Measurements from ENCODE around the gene BTBD19. TPM values are rescaled to one million over a fixed set of nuclear protein-coding genes. Genes with fewer than 3 reads are reported as not detected.
A peak's percentile ranks its signal among the peaks of the same experiment; 100 is the strongest.

The BTBD19 gene
- total and polyA plus RNA-seq, 2 of the 8 experiments (the other 6 are each of a cell fraction or from before 2014, with no cell fraction given): 1.1 TPM

DNA sequence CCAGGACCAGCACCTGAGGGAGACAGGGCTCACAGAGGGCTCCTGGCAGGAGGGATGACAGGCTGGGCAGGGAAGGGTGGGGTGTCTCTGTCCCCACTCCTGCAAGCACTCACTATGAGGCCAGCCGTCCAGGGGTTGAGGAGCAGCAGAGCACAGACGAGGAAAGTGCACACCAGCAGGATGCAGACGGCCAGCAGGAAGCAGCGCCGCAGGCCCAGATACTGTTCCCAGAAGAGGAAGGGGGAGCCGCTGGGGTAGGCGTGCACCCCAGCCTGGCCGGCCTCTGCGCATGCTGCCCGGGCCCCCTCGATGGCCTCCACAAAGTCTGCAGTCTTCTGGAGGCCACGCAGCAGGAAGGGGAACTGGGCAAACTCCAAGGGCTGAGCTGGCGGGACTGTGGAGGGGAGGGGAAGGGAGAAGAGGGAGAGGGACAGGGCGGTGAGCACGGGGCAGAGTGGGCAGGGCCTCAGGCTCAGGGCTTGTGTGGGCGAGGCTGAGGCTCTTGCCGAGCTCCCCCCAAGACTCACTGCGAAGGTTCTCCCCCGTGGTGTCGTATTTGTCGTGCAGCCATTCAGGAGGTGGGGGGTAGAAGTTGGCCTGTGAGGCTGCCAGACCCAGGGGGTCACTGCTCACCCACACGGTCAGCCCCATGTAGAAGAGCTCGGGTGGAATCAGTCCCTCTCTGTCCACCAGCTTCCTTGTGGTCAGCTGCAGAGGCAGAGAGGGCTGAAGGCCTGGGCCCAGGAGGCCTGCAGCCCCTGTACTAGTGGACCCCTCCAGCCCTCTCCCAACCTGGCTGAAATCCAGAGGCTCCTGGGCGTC is 18.3 kb downstream of the BTBD19 start:
- no peak overlapping the region for H2AK5ac ChIP-seq (ENCODE audit: low read depth, low read length)
- H4K8ac ChIP-seq (ENCODE audit: extremely low read depth, insufficient read depth, low read length): peak overlapping the region; percentile 68; the same call in 1 of the 2 replicates
- no peak overlapping the region for H2AFZ ChIP-seq (ENCODE audit: low read length)
- H3K56ac ChIP-seq (replicated peaks; ENCODE audit: insufficient read length, low read depth, low read length): no peak overlapping the region
- no peak overlapping the region for H3K23ac ChIP-seq (ENCODE audit: insufficient read length)
- no peak overlapping the region for H3K14ac ChIP-seq (ENCODE audit: insufficient read length)
- POLR2A ChIA-PET (ENCODE audit: partially characterized antibody): interaction anchor here (0.8 to 16.6 kb wide), 14 partner anchors 6 to 514 kb away, joined by 3 to 547 read pairs (median 4); partner anchors contain the start of genes BTBD19, DYNLT4, HPDL and MUTYH
- H3K79me1 ChIP-seq (ENCODE audit: low read depth, low read length): no peaks in the 10 kb centered on the region
- no peak overlapping the region for H3K4me3 ChIP-seq (ENCODE audit: extremely low read depth in 1 of 4, insufficient read depth in 2 of 4, low read depth in 3 of 4, low read length in 4 of 4)
- H2BK15ac ChIP-seq (ENCODE audit: low read length): peak overlapping the region; percentile 92; the same call in 1 of the 2 replicates
- H3K4me1 ChIP-seq (replicated peaks in 1 of 4; ENCODE audit: control insufficient read depth in 3 of 4, insufficient read depth in 4 of 4, low read length in 3 of 4): peaks cover 0 to 9% (median 2%) of the 10 kb centered on the region in 4 experiments; a peak in 6 of 7 replicates
- H3K27me3 ChIP-seq (replicated peaks in 1 of 4; ENCODE audit: control insufficient read depth in 3 of 4, extremely low read depth in 1 of 4, insufficient read depth in 3 of 4, low read length in 3 of 4): no peaks in the 10 kb centered on the region
- peak overlapping the region; percentile 7; the same call in 1 of the 2 replicates for H2BK12ac ChIP-seq (ENCODE audit: low read depth, low read length)
- peak overlapping the region; percentile 32; the same call in 1 of the 2 replicates for H2BK20ac ChIP-seq (ENCODE audit: low read length)
- no peak overlapping the region for H3K4me2 ChIP-seq (ENCODE audit: insufficient read depth in 1 of 2, low read depth in 2 of 2, low read length in 2 of 2)
- no peak overlapping the region for H3K9ac ChIP-seq (replicated peaks in 1 of 4; ENCODE audit: extremely low read depth in 1 of 4, low read depth in 3 of 4, low read length in 3 of 4)
- no peak overlapping the region for H3K18ac ChIP-seq (ENCODE audit: extremely low read depth, low read length)
- H4K20me1 ChIP-seq (replicated peaks in 1 of 2; ENCODE audit: control insufficient read depth in 1 of 2, insufficient read depth in 2 of 2, low read length in 2 of 2): no peaks in the 10 kb centered on the region
- DNase-seq (ENCODE audit: low read depth in 1 of 2, low spot score in 2 of 2): no peak
- peak overlapping the region; percentile 81 for H4K91ac ChIP-seq (replicated peaks; ENCODE audit: insufficient read length, low read length)
- H3K27ac ChIP-seq (ENCODE audit: low read depth, low read length): no peak overlapping the region
- no peaks in the 10 kb centered on the region for H3K36me3 ChIP-seq (ENCODE audit: control insufficient read depth in 2 of 4, insufficient read depth in 4 of 4, low read length in 3 of 4)
- H2BK120ac ChIP-seq (replicated peaks; ENCODE audit: low read depth, low read length): no peak overlapping the region
- CTCF ChIA-PET (ENCODE audit: partially characterized antibody): interaction anchor here (0.8 to 5.9 kb wide), 18 partner anchors 9 to 522 kb away, joined by 3 to 36 read pairs (median 5); partner anchors contain the start of genes BEST4, BTBD19, DYNLT4 and HECTD3
- H3K9me3 ChIP-seq (ENCODE audit: insufficient read depth in 2 of 2, low read depth in 1 of 2, low read length in 1 of 2): no peaks in the 10 kb centered on the region
- no peaks in the 10 kb centered on the region for H3K23me2 ChIP-seq (ENCODE audit: low read depth, low read length)
- FAIRE-seq: no peak
- peak overlapping the region; percentile 44; the same call in 1 of the 2 replicates for H2BK5ac ChIP-seq (ENCODE audit: low read depth, low read length)
- TF ChIP-seq CHD1 (IDR thresholded peaks at IDR 0.05; ENCODE audit: low read depth, low read length) (no peak), SIN3A (conservative IDR thresholded peaks at IDR 0.05 in 1 of 2, IDR thresholded peaks at IDR 0.05 in 1 of 2; ENCODE audit: low read depth in 1 of 2, low read length in 2 of 2) (no peak), ASH2L (IDR thresholded peaks at IDR 0.05; ENCODE audit: low read length) (no peak)
- H3K4ac ChIP-seq (replicated peaks; ENCODE audit: insufficient read length, low read depth, low read length): peak overlapping the region; percentile 78
- no peak overlapping the region for H4K5ac ChIP-seq (ENCODE audit: insufficient read length, low read depth, low read length)
- WGBS, 2 experiments (ENCODE audit: extremely low coverage in 1 of 2, insufficient coverage in 1 of 2, insufficient read length in 1 of 2, insufficient replicate concordance in 2 of 2, low coverage in 1 of 2, low lambda C conversion rate in 2 of 2, missing lambda C conversion rate in 1 of 2): 82% methylated on average over 15 of the region's 24 CpGs; no CpG with 5 or more reads in 1 of the 2 experiments
- no peaks in the 10 kb centered on the region for H3K79me2 ChIP-seq (ENCODE audit: control insufficient read depth in 1 of 2, insufficient read depth in 2 of 2, low read length in 2 of 2)

Measured in H1 (cell line).